Measurements from ENCODE around the gene HORMAD2. TPM values are rescaled to one million over a fixed set of nuclear protein-coding genes. Genes with fewer than 3 reads are reported as not detected.

Gene HORMAD2
- total and polyA plus RNA-seq, 2 donors (not counting 1 experiment from before 2014, with no cell fraction given): not detected

DNA sequence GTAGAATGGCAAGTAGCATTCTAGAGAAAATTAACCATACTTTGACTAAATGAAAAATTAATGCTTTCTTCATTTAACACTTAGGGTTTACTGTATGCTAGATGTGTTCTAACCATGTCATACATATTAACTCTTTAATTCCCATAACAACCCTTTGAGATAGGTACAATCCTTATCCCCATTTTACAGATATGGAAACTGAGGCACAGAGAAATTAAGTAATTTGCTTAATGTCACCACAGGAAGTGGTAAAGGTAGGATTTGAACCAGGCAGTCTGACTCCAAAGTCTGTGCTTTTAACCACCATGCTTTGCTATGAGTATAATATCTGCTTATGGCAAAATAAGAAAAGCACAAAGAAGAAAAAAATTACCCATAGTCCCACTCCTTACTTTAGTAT is 106.8 kb downstream of the HORMAD2 start:
- Mint-ChIP-seq H3K27me3 (peaks cover 45% of the 10 kb centered on the region), H3K9me3 (ENCODE audit: insufficient read depth) (no peaks in the 10 kb centered on the region), H3K4me3 (no peak overlapping the region), H3K27ac (no peak overlapping the region), H3K4me1 (peaks cover 10% of the 10 kb centered on the region)
- no peak overlapping the region for H3K4me3 ChIP-seq (ENCODE audit: control extremely low read depth in 1 of 5, extremely low read depth in 1 of 5, insufficient read depth in 1 of 5, low read depth in 2 of 5, low read length in 4 of 5)
- H3K27me3 ChIP-seq (replicated peaks in 1 of 4; ENCODE audit: control extremely low read depth in 1 of 4, control insufficient read depth in 3 of 4, insufficient read depth in 4 of 4, low read length in 3 of 4): no peaks in the 10 kb centered on the region
- DNase-seq: no peak
- no peaks in the 10 kb centered on the region for H3K79me2 ChIP-seq (ENCODE audit: control insufficient read depth, insufficient read depth, low read length)
- TF ChIP-seq, protein P1, sequence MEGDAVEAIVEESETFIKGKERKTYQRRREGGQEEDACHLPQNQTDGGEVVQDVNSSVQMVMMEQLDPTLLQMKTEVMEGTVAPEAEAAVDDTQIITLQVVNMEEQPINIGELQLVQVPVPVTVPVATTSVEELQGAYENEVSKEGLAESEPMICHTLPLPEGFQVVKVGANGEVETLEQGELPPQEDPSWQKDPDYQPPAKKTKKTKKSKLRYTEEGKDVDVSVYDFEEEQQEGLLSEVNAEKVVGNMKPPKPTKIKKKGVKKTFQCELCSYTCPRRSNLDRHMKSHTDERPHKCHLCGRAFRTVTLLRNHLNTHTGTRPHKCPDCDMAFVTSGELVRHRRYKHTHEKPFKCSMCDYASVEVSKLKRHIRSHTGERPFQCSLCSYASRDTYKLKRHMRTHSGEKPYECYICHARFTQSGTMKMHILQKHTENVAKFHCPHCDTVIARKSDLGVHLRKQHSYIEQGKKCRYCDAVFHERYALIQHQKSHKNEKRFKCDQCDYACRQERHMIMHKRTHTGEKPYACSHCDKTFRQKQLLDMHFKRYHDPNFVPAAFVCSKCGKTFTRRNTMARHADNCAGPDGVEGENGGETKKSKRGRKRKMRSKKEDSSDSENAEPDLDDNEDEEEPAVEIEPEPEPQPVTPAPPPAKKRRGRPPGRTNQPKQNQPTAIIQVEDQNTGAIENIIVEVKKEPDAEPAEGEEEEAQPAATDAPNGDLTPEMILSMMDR (IDR thresholded peaks at IDR 0.05): no peak
- TF ChIP-seq EZH2 (IDR thresholded peaks at IDR 0.05; ENCODE audit: borderline replicate concordance, insufficient read depth, low read depth, low read length, poor library complexity, severe bottlenecking): no peak
- CTCF ChIA-PET: no interaction called here
- H3K27ac ChIP-seq (ENCODE audit: low read length in 2 of 2): no peak overlapping the region
- no peak overlapping the region for H3K9ac ChIP-seq (ENCODE audit: low read length)
- no peak for ATAC-seq (ENCODE audit: low read depth)
- H3K4me2 ChIP-seq (replicated peaks; ENCODE audit: low read depth, low read length, poor library complexity, severe bottlenecking): no peak overlapping the region
- peaks cover 3% of the 10 kb centered on the region in 2 donors for H3K4me1 ChIP-seq (ENCODE audit: control insufficient read depth in 2 of 2, insufficient read depth in 2 of 2, low read length in 2 of 2)
- H2AFZ ChIP-seq (ENCODE audit: insufficient read depth, low read depth, low read length, poor library complexity, severe bottlenecking): no peak overlapping the region
- intact Hi-C loops (cut with micrococcal nuclease): no loop called here
- POLR2A ChIA-PET: no interaction called here
- H3K36me3 ChIP-seq (replicated peaks in 1 of 2; ENCODE audit: control extremely low read depth in 1 of 2, control insufficient read depth in 1 of 2, extremely low read depth in 1 of 2, insufficient read depth in 2 of 2, low read length in 1 of 2): no peaks in the 10 kb centered on the region
- H3K9me3 ChIP-seq (ENCODE audit: control extremely low read depth in 1 of 3, control insufficient read depth in 2 of 3, insufficient read depth in 1 of 3, low read length in 2 of 3): no peaks in the 10 kb centered on the region
- H4K20me1 ChIP-seq (ENCODE audit: control insufficient read depth, insufficient read depth, low read length, poor library complexity, severe bottlenecking): no peaks in the 10 kb centered on the region

DNA sequence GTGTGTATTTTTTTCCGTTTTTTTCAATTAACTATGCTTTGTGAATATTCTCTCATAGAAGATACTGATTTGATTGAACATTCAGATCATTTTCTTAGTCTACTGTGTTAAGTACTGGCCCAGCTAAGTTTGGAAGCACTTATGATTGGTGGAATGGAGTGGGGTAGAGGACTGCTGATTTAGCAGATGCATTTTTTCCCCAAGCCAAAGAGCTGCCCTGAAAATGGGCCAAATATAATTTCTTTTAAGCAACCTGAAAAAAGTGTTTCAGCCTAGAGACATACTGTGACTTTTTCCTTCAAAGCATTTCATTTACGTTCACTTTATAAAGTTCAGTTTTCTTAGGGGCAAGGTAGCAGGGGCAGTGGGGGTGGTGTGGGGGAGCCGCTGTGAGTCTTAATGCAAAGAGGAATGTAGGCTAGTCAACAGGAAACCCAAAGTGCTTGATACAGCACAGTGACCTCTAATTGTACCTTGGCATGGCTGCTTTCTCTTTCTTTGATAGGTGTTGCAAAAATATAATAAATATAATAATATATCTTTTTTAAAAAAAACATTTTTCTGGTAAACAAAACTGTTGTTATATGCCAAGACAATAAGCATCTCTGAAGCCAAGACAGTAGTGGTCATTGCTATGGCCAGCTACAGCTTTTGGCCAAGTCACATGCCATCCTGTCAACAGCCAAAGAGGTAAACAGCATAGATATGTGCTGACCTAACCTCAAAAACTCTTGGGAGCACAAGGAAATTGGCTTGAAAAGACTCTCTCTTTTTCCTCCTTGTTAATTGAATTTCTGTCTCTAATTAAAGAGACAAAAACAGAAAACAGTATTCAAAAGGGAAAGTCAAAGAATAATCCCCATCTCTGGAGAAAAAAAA is 107.5 kb downstream of the HORMAD2 start:
- H3K27ac Mint-ChIP-seq: no peak overlapping the region
- no peaks in the 10 kb centered on the region for H3K9me3 Mint-ChIP-seq (ENCODE audit: insufficient read depth)
- Histone ChIP-seq H3K9me3 (ENCODE audit: control extremely low read depth in 1 of 3, control insufficient read depth in 2 of 3, insufficient read depth in 1 of 3, low read length in 2 of 3) (no peaks in the 10 kb centered on the region), H4K20me1 (ENCODE audit: control insufficient read depth, insufficient read depth, low read length, poor library complexity, severe bottlenecking) (no peaks in the 10 kb centered on the region), H3K27me3 (replicated peaks in 1 of 4; ENCODE audit: control extremely low read depth in 1 of 4, control insufficient read depth in 3 of 4, insufficient read depth in 4 of 4, low read length in 3 of 4) (no peaks in the 10 kb centered on the region), H3K79me2 (ENCODE audit: control insufficient read depth, insufficient read depth, low read length) (no peaks in the 10 kb centered on the region), H2AFZ (ENCODE audit: insufficient read depth, low read depth, low read length, poor library complexity, severe bottlenecking) (no peak overlapping the region), H3K4me1 (ENCODE audit: control insufficient read depth in 2 of 2, insufficient read depth in 2 of 2, low read length in 2 of 2) (peaks cover 10% of the 10 kb centered on the region in 2 donors), H3K9ac (ENCODE audit: low read length) (no peak overlapping the region), H3K4me3 (ENCODE audit: control extremely low read depth in 1 of 5, extremely low read depth in 1 of 5, insufficient read depth in 1 of 5, low read depth in 2 of 5, low read length in 4 of 5) (no peak overlapping the region), H3K4me2 (replicated peaks; ENCODE audit: low read depth, low read length, poor library complexity, severe bottlenecking) (no peak overlapping the region), H3K36me3 (replicated peaks in 1 of 2; ENCODE audit: control extremely low read depth in 1 of 2, control insufficient read depth in 1 of 2, extremely low read depth in 1 of 2, insufficient read depth in 2 of 2, low read length in 1 of 2) (no peaks in the 10 kb centered on the region), H3K27ac (ENCODE audit: low read length in 2 of 2) (no peak overlapping the region)
- TF ChIP-seq, protein P1 (IDR thresholded peaks at IDR 0.05): no peak
- TF ChIP-seq EZH2 (IDR thresholded peaks at IDR 0.05; ENCODE audit: borderline replicate concordance, insufficient read depth, low read depth, low read length, poor library complexity, severe bottlenecking): no peak
- DNase-seq: no peak
- CTCF ChIA-PET: no interaction called here
- H3K4me3 Mint-ChIP-seq: no peak overlapping the region
- intact Hi-C loops (cut with micrococcal nuclease): no loop called here
- H3K27me3 Mint-ChIP-seq: peaks cover 41% of the 10 kb centered on the region
- POLR2A ChIA-PET: interaction anchor here (0.7 kb wide), 1 partner anchor 341 kb away, joined by 3 read pairs; no protein-coding TSS in a partner anchor
- WGBS (ENCODE audit: insufficient coverage): no CpG with 5 or more reads among the region's 3 CpGs
- peaks cover 16% of the 10 kb centered on the region for H3K4me1 Mint-ChIP-seq
- no peak for ATAC-seq (ENCODE audit: low read depth)

Measured in B cell (primary cell).